Testis (tissue), 2 donors: ENCODE results near the gene APOL5.

Experiments used
- POLR2A ChIP-seq: fragments of 450-650 bp; IDR thresholded peaks from one replicate; pipeline ENCODE4 v1.6.1; 2017; ENCODE audit warnings: antibody characterized with exemption, mild to moderate bottlenecking, moderate library complexity
- TF ChIP-seq, protein P1 (sequence below), 3 experiments: fragments of 450-650 bp in 2 of 3; fragments of 200-600 bp in 1 of 3; sonication (generic) in 1 of 3; IDR thresholded peaks; one replicate each; pipeline ENCODE4 v1.5.1; 2016 to 2019; ENCODE audit warnings: antibody characterized with exemption in 3 of 3, mild to moderate bottlenecking in 2 of 3, moderate library complexity in 1 of 3

- TF ChIP-seq, protein P1, sequence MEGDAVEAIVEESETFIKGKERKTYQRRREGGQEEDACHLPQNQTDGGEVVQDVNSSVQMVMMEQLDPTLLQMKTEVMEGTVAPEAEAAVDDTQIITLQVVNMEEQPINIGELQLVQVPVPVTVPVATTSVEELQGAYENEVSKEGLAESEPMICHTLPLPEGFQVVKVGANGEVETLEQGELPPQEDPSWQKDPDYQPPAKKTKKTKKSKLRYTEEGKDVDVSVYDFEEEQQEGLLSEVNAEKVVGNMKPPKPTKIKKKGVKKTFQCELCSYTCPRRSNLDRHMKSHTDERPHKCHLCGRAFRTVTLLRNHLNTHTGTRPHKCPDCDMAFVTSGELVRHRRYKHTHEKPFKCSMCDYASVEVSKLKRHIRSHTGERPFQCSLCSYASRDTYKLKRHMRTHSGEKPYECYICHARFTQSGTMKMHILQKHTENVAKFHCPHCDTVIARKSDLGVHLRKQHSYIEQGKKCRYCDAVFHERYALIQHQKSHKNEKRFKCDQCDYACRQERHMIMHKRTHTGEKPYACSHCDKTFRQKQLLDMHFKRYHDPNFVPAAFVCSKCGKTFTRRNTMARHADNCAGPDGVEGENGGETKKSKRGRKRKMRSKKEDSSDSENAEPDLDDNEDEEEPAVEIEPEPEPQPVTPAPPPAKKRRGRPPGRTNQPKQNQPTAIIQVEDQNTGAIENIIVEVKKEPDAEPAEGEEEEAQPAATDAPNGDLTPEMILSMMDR (IDR thresholded peaks at IDR 0.05) = no peak
- no peak for TF ChIP-seq POLR2A
These were observed 22.5 kb upstream of the APOL5 start for GRCh38 chr22:35695202-35695601.
